Stimulated activated CD4-positive, alpha-beta T cell treated with anti-CD3 and anti-CD28 coated beads, Interleukin-15, amount 100 ng/mL, for 1 hour (primary cell): Measurements from ENCODE around the gene SPECC1L.
A peak's percentile ranks its signal among the peaks of the same experiment; 100 is the strongest.

ENCODE experiments used
- DNase-seq, 2 donors: peaks; one replicate each; pipeline ENCODE4 v3.0.0-alpha.2; 2020; ENCODE audit warnings: low read depth in 1 of 2, low spot score in 1 of 2

The SPECC1L gene

GRCh38 chr22:24413736-24414385, 143.2 kb downstream of the SPECC1L start:
- no peak for DNase-seq

GRCh38 chr22:24414523-24414922, 143.9 kb downstream of the SPECC1L start:
- DNase-seq, result no peak

DNA sequence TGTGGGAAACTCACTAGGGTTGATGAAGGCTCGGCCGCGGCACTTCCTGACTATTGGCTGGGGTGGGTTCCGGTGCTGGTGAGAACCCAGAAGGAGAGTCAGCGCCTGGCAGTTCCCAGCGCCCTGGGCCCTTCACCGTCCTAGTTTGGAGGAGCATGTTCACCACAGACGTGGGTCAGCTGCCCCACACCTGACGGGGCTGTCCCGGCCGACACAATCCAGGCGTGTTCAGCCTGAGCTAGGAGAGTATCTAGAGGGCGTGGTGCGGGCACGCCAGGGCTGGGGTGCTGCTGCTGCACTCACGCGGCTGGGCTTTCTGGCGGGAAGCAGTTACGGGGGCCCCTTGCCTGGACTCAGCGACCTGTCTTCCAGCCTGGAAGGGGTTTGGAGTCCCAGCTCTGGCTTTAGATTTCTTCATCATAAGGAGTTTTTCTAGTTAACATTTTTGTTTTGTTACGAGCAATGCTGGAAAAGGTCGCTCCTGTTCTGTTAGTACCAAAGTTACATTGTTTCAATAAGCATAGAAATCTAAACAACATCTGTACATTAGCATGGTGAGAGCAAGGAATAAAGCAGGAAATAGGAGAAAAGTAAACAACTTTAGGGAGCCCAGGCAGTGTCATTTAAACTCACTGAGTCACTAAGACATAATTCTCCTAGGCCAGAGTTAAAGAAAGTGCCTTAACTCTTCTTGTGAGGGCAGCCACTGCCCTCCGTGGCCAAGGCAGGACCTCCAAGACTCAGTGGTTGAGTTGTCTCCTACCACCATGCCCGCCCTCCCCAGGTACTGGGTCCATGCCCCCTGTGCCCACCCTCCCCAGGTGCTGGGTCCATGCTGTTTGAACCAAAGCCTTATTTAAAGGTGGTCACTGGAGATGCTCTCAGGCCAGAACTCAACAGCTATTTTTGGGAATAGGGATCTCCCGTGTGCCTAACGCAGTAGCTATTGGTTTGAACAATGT, 144.6 kb downstream of the SPECC1L start:
- no peak for DNase-seq

DNA sequence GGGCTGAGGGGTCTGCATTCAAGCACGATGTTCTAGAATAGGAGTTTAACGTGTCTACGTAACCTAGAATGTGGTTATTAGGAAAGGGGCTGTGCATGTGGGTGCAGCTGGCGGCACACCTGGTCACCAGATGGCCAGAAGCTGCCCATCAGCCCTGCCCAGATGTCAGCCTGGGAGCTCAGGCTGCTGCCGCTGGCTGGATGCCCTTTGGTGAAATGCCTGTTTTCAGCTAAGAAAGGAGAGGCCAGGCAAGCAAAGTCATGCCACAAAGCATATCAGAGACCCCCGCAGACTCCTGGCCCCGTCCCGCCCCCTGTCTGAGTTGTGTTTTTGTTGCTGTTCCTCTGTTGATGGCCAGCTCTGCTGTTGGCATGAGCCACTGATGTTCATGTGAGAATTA, 145.5 kb downstream of the SPECC1L start:
- no peak for DNase-seq

DNA sequence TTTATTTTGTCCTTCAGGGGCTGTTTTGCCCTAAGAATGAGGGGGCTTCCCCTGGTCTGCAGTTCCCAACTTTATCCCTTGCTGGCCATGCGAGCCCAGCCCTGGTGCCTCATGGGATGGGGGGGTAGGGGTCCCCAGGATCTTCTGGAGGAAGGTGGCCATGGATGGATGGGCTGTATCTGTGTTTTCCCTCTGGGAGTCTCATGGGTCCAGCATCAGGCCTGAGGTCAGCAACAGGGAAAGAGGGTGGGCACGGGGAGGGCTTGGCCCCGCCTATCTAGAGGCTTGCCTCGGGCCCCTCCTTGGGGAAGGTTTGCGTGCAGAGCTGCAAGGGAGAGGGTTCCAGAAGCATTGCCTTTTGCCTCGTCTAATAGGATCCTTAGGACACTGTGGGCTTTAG, 146.0 kb downstream of the SPECC1L start:
- DNase-seq, result no peak

- no peak for DNase-seq
These were observed 146.6 kb downstream of the SPECC1L start for GRCh38 chr22:24417200-24417599.

GRCh38 chr22:24417901-24418641, 147.4 kb downstream of the SPECC1L start:
- DNase-seq, result no peak

GRCh38 chr22:24418786-24419474, 148.3 kb downstream of the SPECC1L start:
- no peak for DNase-seq

DNA sequence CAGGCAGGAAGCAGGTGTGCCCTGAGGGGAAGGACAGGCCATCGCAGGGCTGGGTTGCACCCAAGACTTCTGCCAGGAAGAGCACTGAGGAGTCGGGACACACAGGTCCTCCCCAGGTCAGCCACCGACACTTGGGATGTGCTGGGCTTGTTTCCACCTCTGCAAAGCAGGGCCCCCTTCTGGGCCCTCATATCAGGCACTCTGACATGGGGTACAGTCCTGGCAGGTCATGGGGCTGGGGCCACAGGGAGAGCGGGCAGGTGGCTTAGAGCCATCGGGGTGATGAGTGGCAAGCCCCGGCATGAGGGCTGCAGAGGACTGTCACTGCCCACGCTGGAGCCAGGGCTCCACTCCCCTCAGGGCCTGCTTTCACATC, 148.8 kb downstream of the SPECC1L start:
- no peak for DNase-seq

DNA sequence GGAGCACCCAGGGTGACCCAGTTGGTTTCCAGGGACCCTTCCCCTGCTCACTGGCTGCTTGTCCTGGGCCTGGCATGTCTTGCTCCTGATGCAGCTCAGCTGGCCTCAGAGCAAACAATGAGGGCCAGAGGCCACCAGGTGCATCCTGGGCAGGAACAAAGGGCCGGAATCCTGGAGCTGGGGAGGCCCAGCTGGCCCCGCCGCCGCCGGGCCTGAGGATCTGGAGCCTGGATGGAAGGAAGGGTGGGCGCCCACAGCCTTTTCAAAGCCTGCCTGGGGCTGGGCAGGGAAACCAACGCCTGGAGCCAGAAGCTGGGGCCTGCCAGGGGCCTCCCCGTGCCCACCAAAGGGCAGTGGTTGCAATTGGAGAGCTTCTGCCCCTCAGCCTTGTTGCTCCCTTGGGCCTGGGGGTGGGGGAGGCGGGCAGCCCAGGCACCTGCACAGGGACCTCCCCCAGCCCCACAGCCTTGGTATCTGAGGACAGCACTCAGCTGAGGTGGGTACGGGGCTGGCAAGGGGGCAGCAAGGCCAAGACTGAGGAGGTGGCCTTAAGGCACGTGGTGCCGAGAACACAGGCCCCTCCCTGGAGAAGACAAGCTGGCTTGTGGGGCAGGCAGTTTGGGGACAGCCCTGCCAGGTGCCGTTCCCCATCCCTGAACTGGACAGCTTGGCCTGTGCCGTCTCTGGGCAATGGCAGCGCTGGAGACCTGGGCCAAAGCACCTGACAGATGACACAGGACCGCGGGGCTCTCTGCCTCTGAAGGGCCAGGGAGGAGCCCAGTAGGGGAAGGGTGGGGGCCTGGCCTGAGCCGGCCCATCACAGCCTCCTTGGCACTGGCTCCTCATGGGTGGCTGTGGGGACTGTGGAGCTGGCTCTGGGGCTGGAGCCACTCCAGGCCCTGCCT, 149.7 kb downstream of the SPECC1L start:
- DNase-seq, result no peak

DNA sequence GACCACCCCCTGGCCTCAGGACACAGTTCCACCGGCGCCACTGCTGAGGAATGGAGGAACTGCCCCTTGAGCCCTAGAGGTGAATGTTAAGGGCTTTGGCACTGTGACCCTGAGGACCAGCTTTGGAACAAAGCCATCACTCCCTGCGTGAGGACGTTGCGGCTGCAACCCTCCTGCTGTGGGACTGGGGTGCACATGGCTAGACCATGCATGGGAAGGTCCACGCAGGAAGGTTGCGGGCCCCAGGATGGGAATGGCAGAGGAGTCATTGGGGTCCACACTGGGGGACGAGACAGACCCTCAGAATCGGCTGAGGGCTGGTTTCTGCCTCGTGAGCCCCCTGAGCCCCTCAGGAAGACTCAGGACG, 150.3 kb downstream of the SPECC1L start:
- no peak for DNase-seq

DNA sequence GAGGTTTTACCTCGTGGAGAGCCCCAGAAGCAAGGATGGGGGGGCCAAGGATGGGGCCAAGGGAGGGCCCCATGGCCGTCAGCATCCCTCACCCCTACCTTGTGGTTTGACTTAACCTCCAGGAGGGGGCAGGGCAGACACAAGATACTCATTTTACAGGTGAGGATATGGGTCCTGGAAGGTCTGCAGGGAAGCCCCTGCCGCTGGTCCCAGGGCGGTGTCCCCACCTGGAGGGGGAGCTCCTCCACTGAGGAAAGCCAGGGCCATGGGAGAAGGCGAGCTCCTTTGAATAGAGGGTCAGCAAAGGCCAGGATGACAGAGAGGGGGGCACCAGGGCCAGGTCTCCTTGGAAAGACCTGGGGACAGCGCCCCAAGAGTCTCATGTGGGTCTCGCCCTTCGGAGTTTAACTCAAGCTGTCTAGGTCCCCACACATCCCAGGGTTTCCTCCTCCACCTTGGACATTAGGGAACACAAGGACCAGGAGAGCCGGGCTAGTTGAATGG, 150.8 kb downstream of the SPECC1L start:
- no peak for DNase-seq

- DNase-seq, result no peak
These were observed 151.6 kb downstream of the SPECC1L start for GRCh38 chr22:24422102-24422665.

- DNase-seq, result peak; percentile 36 to 64
These were observed 152.9 kb downstream of the SPECC1L start for GRCh38 chr22:24423519-24424000.

DNA sequence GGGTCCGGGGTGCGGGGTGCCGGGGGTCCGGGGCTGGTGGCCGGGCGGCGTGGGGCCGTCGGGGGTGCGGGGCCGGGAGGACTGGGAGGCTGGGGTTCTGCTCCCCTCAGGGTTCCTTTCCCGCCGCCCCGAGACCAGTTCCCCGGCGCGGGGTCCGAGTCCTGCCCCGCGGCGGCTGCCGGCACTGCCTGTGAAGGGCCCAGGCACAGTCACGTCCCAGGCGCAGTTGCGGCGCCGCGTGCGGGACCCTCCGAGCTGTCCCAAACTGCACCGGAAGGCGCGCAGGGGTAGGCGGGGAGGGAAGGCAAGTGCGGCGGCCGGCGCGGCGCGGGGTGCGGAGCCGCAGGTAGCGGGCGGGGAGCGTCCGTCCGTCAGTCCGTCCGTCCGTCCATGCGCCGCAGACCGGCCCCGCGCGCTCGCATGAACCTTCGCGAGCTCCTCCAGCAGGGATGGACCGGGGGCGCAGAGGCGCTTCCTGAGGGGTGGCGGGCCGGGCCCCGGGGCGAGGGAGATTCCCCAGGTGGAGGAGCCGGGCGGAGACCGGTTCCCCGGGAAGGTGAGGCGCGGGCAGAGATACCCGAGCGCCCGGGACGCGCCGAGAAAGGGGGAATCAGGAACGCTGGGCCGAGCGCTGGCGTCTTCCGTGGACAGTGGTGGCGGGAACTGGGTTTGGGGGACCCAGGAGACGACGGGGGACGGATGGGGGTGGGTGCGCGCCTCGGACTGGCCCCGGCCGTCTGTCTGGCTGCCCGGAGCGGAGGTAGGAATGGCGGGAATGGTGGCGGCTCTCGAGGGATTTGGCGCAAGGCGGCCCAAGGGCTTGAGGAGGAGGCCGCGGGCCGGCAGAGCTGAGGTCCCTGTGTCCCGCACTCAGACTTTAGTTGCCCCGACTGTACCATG, 153.6 kb downstream of the SPECC1L start:
- DNase-seq, result peak in 1 of 2 donors; percentile 34

GRCh38 chr22:24424901-24425775, 154.5 kb downstream of the SPECC1L start:
- no peak for DNase-seq

GRCh38 chr22:24426436-24426835, 155.8 kb downstream of the SPECC1L start:
- DNase-seq, result no peak
